ENCODE results near the gene DNLZ. TPM values are rescaled to one million over a fixed set of nuclear protein-coding genes. Genes with fewer than 3 reads are reported as not detected.

DNLZ gene
- total and polyA plus RNA-seq, 2 donors (not counting 3 experiments of a cell fraction or from before 2014, with no cell fraction given) = 26.9 to 38.4 TPM

DNA sequence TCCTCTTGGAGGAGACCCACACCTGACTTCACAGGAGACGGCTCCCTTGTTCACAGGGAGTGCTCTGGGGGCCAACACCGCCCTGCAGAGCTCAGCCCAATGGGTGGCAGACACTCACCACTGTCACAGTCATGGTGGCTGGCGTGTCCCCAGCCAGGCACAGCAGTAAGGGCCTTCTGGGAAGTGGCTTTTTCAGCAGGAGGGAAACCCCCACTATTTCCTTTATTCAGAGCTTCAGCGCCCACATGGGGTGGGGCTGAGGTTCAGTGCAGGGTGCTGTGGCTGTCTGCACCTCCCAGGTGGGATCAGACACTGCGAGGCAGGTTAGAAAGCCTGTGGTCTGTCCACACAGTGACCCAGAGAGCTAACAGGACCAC lies 40.0 kb upstream of the DNLZ start:
- Histone ChIP-seq H3K4me2 (ENCODE audit: insufficient read depth, low read length) (no peak overlapping the region), H3K27me3 (ENCODE audit: control insufficient read depth in 2 of 2, insufficient read depth in 2 of 2, low read length in 2 of 2) (no peaks in the 10 kb centered on the region), H3K27ac (ENCODE audit: insufficient read depth, low read depth, low read length) (no peak overlapping the region), H3K4me1 (ENCODE audit: control insufficient read depth, extremely low read depth, insufficient read depth, low read length) (peaks cover 9% of the 10 kb centered on the region), H3K9ac (replicated peaks; ENCODE audit: extremely low read depth, insufficient read depth, low read length) (no peak overlapping the region), H4K20me1 (replicated peaks; ENCODE audit: control insufficient read depth, extremely low read depth, insufficient read depth, low read length) (no peaks in the 10 kb centered on the region), H2AFZ (ENCODE audit: low read depth, low read length) (no peak overlapping the region), H3K9me3 (replicated peaks; ENCODE audit: control insufficient read depth, insufficient read depth, low read length) (no peaks in the 10 kb centered on the region), H3K9me1 (replicated peaks; ENCODE audit: control insufficient read depth, extremely low read depth, insufficient read depth, low read length) (no peaks in the 10 kb centered on the region), H3K79me2 (ENCODE audit: control insufficient read depth, insufficient read depth, low read length) (peaks cover 16% of the 10 kb centered on the region), H3K4me3 (replicated peaks in 1 of 3; ENCODE audit: insufficient read depth in 1 of 3, low read depth in 1 of 3, low read length in 3 of 3) (no peak overlapping the region), H3K36me3 (ENCODE audit: control insufficient read depth in 2 of 2, extremely low read depth in 1 of 2, insufficient read depth in 2 of 2, low read length in 2 of 2) (peaks cover 0 to 19% of the 10 kb centered on the region in 2 experiments)
- no peak for FAIRE-seq
- no TSS peak for BruUV-seq (replicated peaks)
- TF ChIP-seq, protein P1, sequence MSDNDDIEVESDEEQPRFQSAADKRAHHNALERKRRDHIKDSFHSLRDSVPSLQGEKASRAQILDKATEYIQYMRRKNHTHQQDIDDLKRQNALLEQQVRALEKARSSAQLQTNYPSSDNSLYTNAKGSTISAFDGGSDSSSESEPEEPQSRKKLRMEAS (IDR thresholded peaks at IDR 0.05; ENCODE audit: insufficient read depth, insufficient read length) = no peak
- TF ChIP-seq GATA2 (IDR thresholded peaks at IDR 0.05; ENCODE audit: insufficient read depth, insufficient read length, low read depth, low read length) = no peak
- intact Hi-C loops (cut with micrococcal nuclease) (no loop called here), dilution Hi-C loops (cut with MboI; ENCODE audit: extremely low pct_ligation_motif_present, low sequenced_read_pairs) (no loop called here)
- no peak for DNase-seq (ENCODE audit: low read depth, low spot score)
- ChIA-PET POLR2A (no interaction called here), CTCF (no interaction called here)

GRCh38 chr9:136402067-136402466 lies 38.5 kb upstream of the DNLZ start:
- H3K36me3 ChIP-seq (ENCODE audit: control insufficient read depth in 2 of 2, extremely low read depth in 1 of 2, insufficient read depth in 2 of 2, low read length in 2 of 2) = peaks cover 0 to 27% of the 10 kb centered on the region in 2 experiments
- intact Hi-C loops (cut with micrococcal nuclease) = no loop called here
- dilution Hi-C loops (cut with MboI; ENCODE audit: extremely low pct_ligation_motif_present, low sequenced_read_pairs) = no loop called here
- no peak overlapping the region for H3K4me2 ChIP-seq (ENCODE audit: insufficient read depth, low read length)
- no TSS peak for BruUV-seq (replicated peaks)
- H4K20me1 ChIP-seq (replicated peaks; ENCODE audit: control insufficient read depth, extremely low read depth, insufficient read depth, low read length) = no peaks in the 10 kb centered on the region
- no peak overlapping the region for H3K27ac ChIP-seq (ENCODE audit: insufficient read depth, low read depth, low read length)
- H3K4me1 ChIP-seq (ENCODE audit: control insufficient read depth, extremely low read depth, insufficient read depth, low read length) = peaks cover 10% of the 10 kb centered on the region
- H3K27me3 ChIP-seq (ENCODE audit: control insufficient read depth in 2 of 2, insufficient read depth in 2 of 2, low read length in 2 of 2) = no peaks in the 10 kb centered on the region
- H3K9me3 ChIP-seq (replicated peaks; ENCODE audit: control insufficient read depth, insufficient read depth, low read length) = no peaks in the 10 kb centered on the region
- no peak for FAIRE-seq
- peaks cover 22% of the 10 kb centered on the region for H3K79me2 ChIP-seq (ENCODE audit: control insufficient read depth, insufficient read depth, low read length)
- H2AFZ ChIP-seq (ENCODE audit: low read depth, low read length) = no peak overlapping the region
- ChIA-PET POLR2A (interaction anchor here (0.8 kb wide), 1 partner anchor 48 kb away, joined by 3 read pairs; no protein-coding TSS in a partner anchor), CTCF (interaction anchor here (1.9 to 2.9 kb wide), 3 partner anchors 8 to 230 kb away, joined by 6 to 22 read pairs (median 12); partner anchors contain the start of genes ENTR1 and PMPCA)
- H3K9me1 ChIP-seq (replicated peaks; ENCODE audit: control insufficient read depth, extremely low read depth, insufficient read depth, low read length) = no peaks in the 10 kb centered on the region
- TF ChIP-seq POLR2A (IDR thresholded peaks at IDR 0.05; ENCODE audit: low read depth, low read length) (no peak), JUN (IDR thresholded peaks at IDR 0.05; ENCODE audit: borderline replicate concordance, insufficient read depth, insufficient read length, low read depth) (no peak), GATA2 (IDR thresholded peaks at IDR 0.05; ENCODE audit: insufficient read depth, insufficient read length, low read depth, low read length) (no peak), FOS (IDR thresholded peaks at IDR 0.05; ENCODE audit: borderline replicate concordance, insufficient read depth, low read length) (no peak), MYC (IDR thresholded peaks at IDR 0.05; ENCODE audit: low read depth, low read length) (no peak), EZH2 (IDR thresholded peaks at IDR 0.05; ENCODE audit: borderline replicate concordance, low read depth, low read length, severe bottlenecking) (no peak), POLR2AphosphoS5 (IDR thresholded peaks at IDR 0.05; ENCODE audit: insufficient read depth, low read depth, low read length) (no peak)
- TF ChIP-seq, protein P1 (IDR thresholded peaks at IDR 0.05; ENCODE audit: insufficient read depth, insufficient read length) = no peak
- TF ChIP-seq, protein P2, sequence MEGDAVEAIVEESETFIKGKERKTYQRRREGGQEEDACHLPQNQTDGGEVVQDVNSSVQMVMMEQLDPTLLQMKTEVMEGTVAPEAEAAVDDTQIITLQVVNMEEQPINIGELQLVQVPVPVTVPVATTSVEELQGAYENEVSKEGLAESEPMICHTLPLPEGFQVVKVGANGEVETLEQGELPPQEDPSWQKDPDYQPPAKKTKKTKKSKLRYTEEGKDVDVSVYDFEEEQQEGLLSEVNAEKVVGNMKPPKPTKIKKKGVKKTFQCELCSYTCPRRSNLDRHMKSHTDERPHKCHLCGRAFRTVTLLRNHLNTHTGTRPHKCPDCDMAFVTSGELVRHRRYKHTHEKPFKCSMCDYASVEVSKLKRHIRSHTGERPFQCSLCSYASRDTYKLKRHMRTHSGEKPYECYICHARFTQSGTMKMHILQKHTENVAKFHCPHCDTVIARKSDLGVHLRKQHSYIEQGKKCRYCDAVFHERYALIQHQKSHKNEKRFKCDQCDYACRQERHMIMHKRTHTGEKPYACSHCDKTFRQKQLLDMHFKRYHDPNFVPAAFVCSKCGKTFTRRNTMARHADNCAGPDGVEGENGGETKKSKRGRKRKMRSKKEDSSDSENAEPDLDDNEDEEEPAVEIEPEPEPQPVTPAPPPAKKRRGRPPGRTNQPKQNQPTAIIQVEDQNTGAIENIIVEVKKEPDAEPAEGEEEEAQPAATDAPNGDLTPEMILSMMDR (IDR thresholded peaks at IDR 0.05; ENCODE audit: extremely low read depth in 1 of 2, insufficient read depth in 1 of 2, low read depth in 1 of 2, low read length in 2 of 2) = no peak
- DNase-seq (ENCODE audit: low read depth, low spot score) = no peak
- no peak overlapping the region for H3K4me3 ChIP-seq (replicated peaks in 1 of 3; ENCODE audit: insufficient read depth in 1 of 3, low read depth in 1 of 3, low read length in 3 of 3)
- no peak overlapping the region for H3K9ac ChIP-seq (replicated peaks; ENCODE audit: extremely low read depth, insufficient read depth, low read length)

Data from endothelial cell of umbilical vein (primary cell).